Neural progenitor cell (in vitro differentiated cells): ENCODE measurements around the gene FAM89A.

Experiments used
- EZH2 ChIP-seq: fragments of 200-600 bp; sonication (generic); IDR thresholded peaks from 2 replicates; pipeline ENCODE4 v1.6.1; 2017; ENCODE audit warnings: antibody characterized with exemption, mild to moderate bottlenecking, moderate library complexity
- EZH2phosphoT487 ChIP-seq: fragments of 200-600 bp; sonication (generic); IDR thresholded peaks from 2 replicates; pipeline ENCODE4 v1.6.1; 2017; ENCODE audit warnings: antibody characterized with exemption
- TF ChIP-seq, protein P1 (sequence below): fragments of 200-600 bp; sonication (generic); IDR thresholded peaks from 2 replicates; pipeline ENCODE4 v1.5.1; 2017; ENCODE audit warnings: antibody characterized with exemption, mild to moderate bottlenecking

DNA sequence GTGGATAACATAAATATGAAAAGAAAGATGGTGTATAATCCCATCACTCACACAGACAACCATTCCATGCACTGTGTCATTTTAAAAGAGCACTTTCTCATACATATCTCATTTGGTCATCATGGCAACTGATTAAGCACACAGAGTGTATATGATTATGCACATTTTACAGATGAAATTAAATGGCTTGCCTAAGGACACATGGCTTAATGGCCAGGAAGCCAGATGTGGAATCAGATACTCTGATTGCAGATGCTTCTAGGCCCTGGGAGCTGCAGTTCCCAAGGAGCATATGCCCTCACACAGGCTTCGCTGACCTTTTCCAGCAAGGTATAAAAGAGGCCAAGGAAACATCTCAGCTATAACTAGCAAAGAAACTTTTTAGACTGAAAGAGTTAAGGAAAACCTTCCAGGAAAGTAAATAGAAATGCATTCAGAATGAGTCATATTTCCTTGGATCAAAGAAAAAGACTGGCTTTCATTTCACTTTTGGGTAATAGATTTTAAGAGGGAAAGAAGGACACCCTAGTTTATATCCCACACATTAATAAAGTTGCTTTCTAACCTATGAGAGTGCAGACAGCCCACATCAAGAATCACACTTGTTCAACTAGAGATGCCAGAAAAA lies 19.6 kb upstream of the FAM89A start:
- TF ChIP-seq, protein P1, sequence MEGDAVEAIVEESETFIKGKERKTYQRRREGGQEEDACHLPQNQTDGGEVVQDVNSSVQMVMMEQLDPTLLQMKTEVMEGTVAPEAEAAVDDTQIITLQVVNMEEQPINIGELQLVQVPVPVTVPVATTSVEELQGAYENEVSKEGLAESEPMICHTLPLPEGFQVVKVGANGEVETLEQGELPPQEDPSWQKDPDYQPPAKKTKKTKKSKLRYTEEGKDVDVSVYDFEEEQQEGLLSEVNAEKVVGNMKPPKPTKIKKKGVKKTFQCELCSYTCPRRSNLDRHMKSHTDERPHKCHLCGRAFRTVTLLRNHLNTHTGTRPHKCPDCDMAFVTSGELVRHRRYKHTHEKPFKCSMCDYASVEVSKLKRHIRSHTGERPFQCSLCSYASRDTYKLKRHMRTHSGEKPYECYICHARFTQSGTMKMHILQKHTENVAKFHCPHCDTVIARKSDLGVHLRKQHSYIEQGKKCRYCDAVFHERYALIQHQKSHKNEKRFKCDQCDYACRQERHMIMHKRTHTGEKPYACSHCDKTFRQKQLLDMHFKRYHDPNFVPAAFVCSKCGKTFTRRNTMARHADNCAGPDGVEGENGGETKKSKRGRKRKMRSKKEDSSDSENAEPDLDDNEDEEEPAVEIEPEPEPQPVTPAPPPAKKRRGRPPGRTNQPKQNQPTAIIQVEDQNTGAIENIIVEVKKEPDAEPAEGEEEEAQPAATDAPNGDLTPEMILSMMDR: no peak
- TF ChIP-seq EZH2 (no peak), EZH2phosphoT487 (no peak)
